K562 (cell line): ENCODE results near the gene GNGT2. TPM values are rescaled to one million over a fixed set of nuclear protein-coding genes. Genes with fewer than 3 reads are reported as not detected.

ENCODE experiments used
- polyA plus RNA-seq, 8 experiments: library from polyadenylated mRNA; depleted of rRNA in 4 of 8; stranded (reverse) in 5 of 8; unstranded in 3 of 8; fragments of >200 nt; fragmentation: Nextera tagmentation in 2 of 8; fragmentation: Illumina TruSeq in 1 of 8; extraction: Ambion mirVana in 2 of 8; extraction: Trizol in 1 of 8; gene quantifications; 2 replicates each; pipeline versions ENCODE4 v1.2.1 to v1.2.3, GENCODE V29; 2011 to 2014; ENCODE audit warnings: inconsistent platforms in 1 of 8, missing spikeins in 1 of 8
- total RNA-seq, 7 experiments: library from RNA; depleted of rRNA in 6 of 7; stranded (reverse); fragments of >200 nt in 6 of 7; fragmentation: Illumina TruSeq in 2 of 7; extraction: Trizol in 2 of 7; gene quantifications; 2 replicates each; pipeline versions ENCODE4 v1.2.1 to v1.2.3, GENCODE V29; 2011 to 2021; ENCODE audit warnings: low replicate concordance in 1 of 7
- TF ChIP-seq, protein P1 (sequence below): fragments of 450-650 bp; IDR thresholded peaks from 2 replicates; pipeline ENCODE4 v1.6.1; 2016; ENCODE audit warnings: mild to moderate bottlenecking, moderate library complexity

Gene GNGT2
- total and polyA plus RNA-seq, 9 of the 15 experiments (the other 6 are each of a cell fraction or from before 2014, with no cell fraction given) = not detected

DNA sequence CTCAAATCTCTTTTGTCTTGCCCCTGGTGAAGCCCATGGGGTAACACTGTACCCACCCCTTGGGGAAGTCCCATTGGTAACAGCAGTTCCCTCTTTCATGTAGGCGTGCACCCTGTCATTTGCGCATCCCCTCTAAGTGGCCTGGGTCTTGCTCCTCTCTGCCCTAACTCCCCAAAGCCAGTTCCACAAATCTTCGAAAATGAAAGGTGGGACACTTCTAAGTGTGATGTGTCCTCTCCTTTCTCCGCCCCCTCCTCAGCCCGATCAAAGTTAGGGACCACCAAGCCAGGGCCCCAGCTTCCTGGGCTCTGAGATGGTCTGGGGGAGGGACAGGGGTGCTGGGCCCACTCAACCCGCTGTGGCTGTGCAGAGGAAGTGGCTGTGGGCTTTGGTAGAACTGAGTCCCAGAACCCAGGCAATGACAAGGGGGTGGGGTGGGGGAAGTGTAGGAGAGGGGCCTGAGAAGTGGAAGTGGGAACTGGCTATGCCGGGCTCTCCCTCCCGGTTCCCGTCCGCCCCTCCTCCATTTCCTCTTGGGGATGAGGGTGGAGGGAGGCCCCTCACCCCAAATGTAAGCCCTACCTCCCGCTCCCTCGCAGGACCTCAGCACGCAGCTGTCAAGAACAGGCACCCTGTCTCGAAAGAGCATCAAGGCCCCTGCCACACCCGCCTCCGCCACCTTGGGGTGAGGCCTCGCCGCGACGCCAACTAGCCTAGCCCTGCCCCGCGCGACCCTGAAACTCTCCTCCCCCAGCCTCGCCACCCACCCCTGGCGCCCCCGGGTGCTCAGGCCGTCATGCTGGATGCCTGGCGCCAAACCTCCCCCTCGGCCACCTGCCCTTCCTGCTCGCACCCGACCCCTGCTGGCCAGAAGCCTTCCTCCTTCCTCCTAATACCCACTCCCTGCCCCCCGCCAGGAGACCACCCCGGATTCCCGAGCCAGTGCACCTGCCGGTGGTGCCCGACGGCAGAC is 8.9 kb upstream of the GNGT2 start (continued):
- TF ChIP-seq, protein P1, sequence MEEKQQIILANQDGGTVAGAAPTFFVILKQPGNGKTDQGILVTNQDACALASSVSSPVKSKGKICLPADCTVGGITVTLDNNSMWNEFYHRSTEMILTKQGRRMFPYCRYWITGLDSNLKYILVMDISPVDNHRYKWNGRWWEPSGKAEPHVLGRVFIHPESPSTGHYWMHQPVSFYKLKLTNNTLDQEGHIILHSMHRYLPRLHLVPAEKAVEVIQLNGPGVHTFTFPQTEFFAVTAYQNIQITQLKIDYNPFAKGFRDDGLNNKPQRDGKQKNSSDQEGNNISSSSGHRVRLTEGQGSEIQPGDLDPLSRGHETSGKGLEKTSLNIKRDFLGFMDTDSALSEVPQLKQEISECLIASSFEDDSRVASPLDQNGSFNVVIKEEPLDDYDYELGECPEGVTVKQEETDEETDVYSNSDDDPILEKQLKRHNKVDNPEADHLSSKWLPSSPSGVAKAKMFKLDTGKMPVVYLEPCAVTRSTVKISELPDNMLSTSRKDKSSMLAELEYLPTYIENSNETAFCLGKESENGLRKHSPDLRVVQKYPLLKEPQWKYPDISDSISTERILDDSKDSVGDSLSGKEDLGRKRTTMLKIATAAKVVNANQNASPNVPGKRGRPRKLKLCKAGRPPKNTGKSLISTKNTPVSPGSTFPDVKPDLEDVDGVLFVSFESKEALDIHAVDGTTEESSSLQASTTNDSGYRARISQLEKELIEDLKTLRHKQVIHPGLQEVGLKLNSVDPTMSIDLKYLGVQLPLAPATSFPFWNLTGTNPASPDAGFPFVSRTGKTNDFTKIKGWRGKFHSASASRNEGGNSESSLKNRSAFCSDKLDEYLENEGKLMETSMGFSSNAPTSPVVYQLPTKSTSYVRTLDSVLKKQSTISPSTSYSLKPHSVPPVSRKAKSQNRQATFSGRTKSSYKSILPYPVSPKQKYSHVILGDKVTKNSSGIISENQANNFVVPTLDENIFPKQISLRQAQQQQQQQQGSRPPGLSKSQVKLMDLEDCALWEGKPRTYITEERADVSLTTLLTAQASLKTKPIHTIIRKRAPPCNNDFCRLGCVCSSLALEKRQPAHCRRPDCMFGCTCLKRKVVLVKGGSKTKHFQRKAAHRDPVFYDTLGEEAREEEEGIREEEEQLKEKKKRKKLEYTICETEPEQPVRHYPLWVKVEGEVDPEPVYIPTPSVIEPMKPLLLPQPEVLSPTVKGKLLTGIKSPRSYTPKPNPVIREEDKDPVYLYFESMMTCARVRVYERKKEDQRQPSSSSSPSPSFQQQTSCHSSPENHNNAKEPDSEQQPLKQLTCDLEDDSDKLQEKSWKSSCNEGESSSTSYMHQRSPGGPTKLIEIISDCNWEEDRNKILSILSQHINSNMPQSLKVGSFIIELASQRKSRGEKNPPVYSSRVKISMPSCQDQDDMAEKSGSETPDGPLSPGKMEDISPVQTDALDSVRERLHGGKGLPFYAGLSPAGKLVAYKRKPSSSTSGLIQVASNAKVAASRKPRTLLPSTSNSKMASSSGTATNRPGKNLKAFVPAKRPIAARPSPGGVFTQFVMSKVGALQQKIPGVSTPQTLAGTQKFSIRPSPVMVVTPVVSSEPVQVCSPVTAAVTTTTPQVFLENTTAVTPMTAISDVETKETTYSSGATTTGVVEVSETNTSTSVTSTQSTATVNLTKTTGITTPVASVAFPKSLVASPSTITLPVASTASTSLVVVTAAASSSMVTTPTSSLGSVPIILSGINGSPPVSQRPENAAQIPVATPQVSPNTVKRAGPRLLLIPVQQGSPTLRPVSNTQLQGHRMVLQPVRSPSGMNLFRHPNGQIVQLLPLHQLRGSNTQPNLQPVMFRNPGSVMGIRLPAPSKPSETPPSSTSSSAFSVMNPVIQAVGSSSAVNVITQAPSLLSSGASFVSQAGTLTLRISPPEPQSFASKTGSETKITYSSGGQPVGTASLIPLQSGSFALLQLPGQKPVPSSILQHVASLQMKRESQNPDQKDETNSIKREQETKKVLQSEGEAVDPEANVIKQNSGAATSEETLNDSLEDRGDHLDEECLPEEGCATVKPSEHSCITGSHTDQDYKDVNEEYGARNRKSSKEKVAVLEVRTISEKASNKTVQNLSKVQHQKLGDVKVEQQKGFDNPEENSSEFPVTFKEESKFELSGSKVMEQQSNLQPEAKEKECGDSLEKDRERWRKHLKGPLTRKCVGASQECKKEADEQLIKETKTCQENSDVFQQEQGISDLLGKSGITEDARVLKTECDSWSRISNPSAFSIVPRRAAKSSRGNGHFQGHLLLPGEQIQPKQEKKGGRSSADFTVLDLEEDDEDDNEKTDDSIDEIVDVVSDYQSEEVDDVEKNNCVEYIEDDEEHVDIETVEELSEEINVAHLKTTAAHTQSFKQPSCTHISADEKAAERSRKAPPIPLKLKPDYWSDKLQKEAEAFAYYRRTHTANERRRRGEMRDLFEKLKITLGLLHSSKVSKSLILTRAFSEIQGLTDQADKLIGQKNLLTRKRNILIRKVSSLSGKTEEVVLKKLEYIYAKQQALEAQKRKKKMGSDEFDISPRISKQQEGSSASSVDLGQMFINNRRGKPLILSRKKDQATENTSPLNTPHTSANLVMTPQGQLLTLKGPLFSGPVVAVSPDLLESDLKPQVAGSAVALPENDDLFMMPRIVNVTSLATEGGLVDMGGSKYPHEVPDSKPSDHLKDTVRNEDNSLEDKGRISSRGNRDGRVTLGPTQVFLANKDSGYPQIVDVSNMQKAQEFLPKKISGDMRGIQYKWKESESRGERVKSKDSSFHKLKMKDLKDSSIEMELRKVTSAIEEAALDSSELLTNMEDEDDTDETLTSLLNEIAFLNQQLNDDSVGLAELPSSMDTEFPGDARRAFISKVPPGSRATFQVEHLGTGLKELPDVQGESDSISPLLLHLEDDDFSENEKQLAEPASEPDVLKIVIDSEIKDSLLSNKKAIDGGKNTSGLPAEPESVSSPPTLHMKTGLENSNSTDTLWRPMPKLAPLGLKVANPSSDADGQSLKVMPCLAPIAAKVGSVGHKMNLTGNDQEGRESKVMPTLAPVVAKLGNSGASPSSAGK = peak; percentile 44
